Stimulated activated CD4-positive, alpha-beta T cell treated with anti-CD3 and anti-CD28 coated beads, Interleukin-1b, Interleukin-23, amount 100 ng/mL, for 48 hours (primary cell): Measurements from ENCODE around the gene TCN1.
A peak's percentile ranks its signal among the peaks of the same experiment; 100 is the strongest.
"Not testable (repeated sequence)": the region's sequence is repeated elsewhere in the genome, so short reads cannot be mapped to it uniquely, and the experiment has no call there.

Source experiments
- DNase-seq: peaks from one replicate; pipeline ENCODE4 v3.0.0-alpha.2; 2020

TCN1 gene

GRCh38 chr11:59866397-59866796 lies at the start of gene TCN1:
TSS of gene TCN1 (minus strand) at chr11:59866487. CDS start at chr11:59866470, 17 bp downstream.
- DNase-seq, result no peak

- DNase-seq, result not testable (repeated sequence)
These were observed 37.3 kb upstream of the TCN1 start for GRCh38 chr11:59903569-59903968.

GRCh38 chr11:59901306-59901705 lies 35.0 kb upstream of the TCN1 start:
- DNase-seq, result no peak

- no peak for DNase-seq
These were observed 34.3 kb upstream of the TCN1 start for GRCh38 chr11:59900366-59901126.

- no peak for DNase-seq
These were observed 33.2 kb upstream of the TCN1 start for GRCh38 chr11:59899532-59899931.

GRCh38 chr11:59898650-59899049 lies 32.4 kb upstream of the TCN1 start:
- DNase-seq, result no peak

GRCh38 chr11:59898046-59898445 lies 31.8 kb upstream of the TCN1 start:
- DNase-seq, result no peak

- DNase-seq, result no peak
These were observed 28.3 kb upstream of the TCN1 start for GRCh38 chr11:59894616-59895015.

- no peak for DNase-seq
These were observed 25.5 kb upstream of the TCN1 start for GRCh38 chr11:59891781-59892181.

- DNase-seq, result not testable (repeated sequence)
These were observed 20.9 kb upstream of the TCN1 start for GRCh38 chr11:59887156-59887555.

GRCh38 chr11:59883597-59883996 lies 17.3 kb upstream of the TCN1 start:
- no peak for DNase-seq

GRCh38 chr11:59879567-59879966 lies 13.3 kb upstream of the TCN1 start:
- DNase-seq, result no peak

GRCh38 chr11:59878575-59878974 lies 12.3 kb upstream of the TCN1 start, which contains the start of gene OOSP3:
TSS of gene OOSP3 (plus strand) at chr11:59878782. CDS start at chr11:59878809, 27 bp downstream.
- no peak for DNase-seq

- no peak for DNase-seq
These were observed 11.5 kb upstream of the TCN1 start for GRCh38 chr11:59877784-59878183.

GRCh38 chr11:59877325-59877724 lies 11.0 kb upstream of the TCN1 start:
- no peak for DNase-seq

GRCh38 chr11:59875856-59876519 lies 9.7 kb upstream of the TCN1 start:
- DNase-seq, result no peak

- no peak for DNase-seq
These were observed 5.8 kb upstream of the TCN1 start for GRCh38 chr11:59872076-59872475.

GRCh38 chr11:59867946-59868345 lies 1.7 kb upstream of the TCN1 start:
- DNase-seq, result no peak

GRCh38 chr11:59866836-59867235 lies 549 bp upstream of the TCN1 start:
- no peak for DNase-seq

GRCh38 chr11:59865031-59865430 lies 1.3 kb downstream of the TCN1 start:
- no peak for DNase-seq

GRCh38 chr11:59862252-59862651 lies 4.0 kb downstream of the TCN1 start:
- no peak for DNase-seq

- no peak for DNase-seq
These were observed 6.6 kb downstream of the TCN1 start for GRCh38 chr11:59859673-59860072.

- DNase-seq, result peak; percentile 3
These were observed 8.6 kb downstream of the TCN1 start for GRCh38 chr11:59857439-59858434.
